Pons (tissue), 1 donor: ENCODE results near the gene NOTCH2.

Experiments
- DNase-seq: peaks from one replicate; pipeline ENCODE4 v3.0.0-alpha.2; 2016; ENCODE audit warnings: low spot score

NOTCH2 gene

GRCh38 chr1:119975006-119975405 is 94.5 kb downstream of the NOTCH2 start:
- DNase-seq: no peak

- DNase-seq: no peak
Observed at GRCh38 chr1:119974013-119974412, 95.4 kb downstream of the NOTCH2 start.

- DNase-seq: no peak
Observed at GRCh38 chr1:119971710-119972570, 97.5 kb downstream of the NOTCH2 start.

GRCh38 chr1:119968601-119969000 is 100.9 kb downstream of the NOTCH2 start:
- no peak for DNase-seq

- DNase-seq: peak; percentile 49
Observed at GRCh38 chr1:119968068-119968492, 101.4 kb downstream of the NOTCH2 start.

- DNase-seq: no peak
Observed at GRCh38 chr1:119966681-119967080, 102.8 kb downstream of the NOTCH2 start.

GRCh38 chr1:119966020-119966419 is 103.4 kb downstream of the NOTCH2 start:
- DNase-seq: no peak

- DNase-seq: peak; percentile 69
Observed at GRCh38 chr1:119964673-119965363, 104.6 kb downstream of the NOTCH2 start.

- DNase-seq: no peak
Observed at GRCh38 chr1:119962296-119962968, 107.0 kb downstream of the NOTCH2 start.

- DNase-seq: no peak
Observed at GRCh38 chr1:119960501-119960900, 109.0 kb downstream of the NOTCH2 start.

GRCh38 chr1:119959268-119960220 is 109.9 kb downstream of the NOTCH2 start:
- no peak for DNase-seq

GRCh38 chr1:119958223-119958622 is 111.2 kb downstream of the NOTCH2 start:
- no peak for DNase-seq

- no peak for DNase-seq
Observed at GRCh38 chr1:119956306-119956705, 113.2 kb downstream of the NOTCH2 start.

- no peak for DNase-seq
Observed at GRCh38 chr1:119954476-119955422, 114.7 kb downstream of the NOTCH2 start.

GRCh38 chr1:119953266-119953998 is 116.0 kb downstream of the NOTCH2 start:
- DNase-seq: no peak

GRCh38 chr1:119952496-119952895 is 117.0 kb downstream of the NOTCH2 start:
- DNase-seq: no peak

- peak; percentile 77 for DNase-seq
Observed at GRCh38 chr1:119948342-119949214, 120.9 kb downstream of the NOTCH2 start.

- DNase-seq: no peak
Observed at GRCh38 chr1:119947468-119947867, 122.0 kb downstream of the NOTCH2 start.

GRCh38 chr1:119946724-119947123 is 122.7 kb downstream of the NOTCH2 start:
- DNase-seq: no peak
